IgD-negative memory B cell (primary cell): Measurements from ENCODE around the gene RGS11. TPM values are rescaled to one million over a fixed set of nuclear protein-coding genes. Genes with fewer than 3 reads are reported as not detected.
"Not testable (repeated sequence)": the region's sequence is repeated elsewhere in the genome, so short reads cannot be mapped to it uniquely, and the experiment has no call there.

Source experiments
- H3K27ac Mint-ChIP-seq, 3 donors: one replicate each; pipeline ENCODE4 v1.8.0; 2020 to 2022; ENCODE audit warnings: mild to moderate bottlenecking in 3 of 3, mixed read lengths in 3 of 3, moderate library complexity in 1 of 3
- H3K27me3 Mint-ChIP-seq: one replicate; pipeline ENCODE4 v1.8.0; 2021; ENCODE audit warnings: mixed read lengths
- H3K36me3 Mint-ChIP-seq: one replicate; pipeline ENCODE4 v1.8.0; 2020; ENCODE audit warnings: mild to moderate bottlenecking, mixed read lengths
- H3K4me1 Mint-ChIP-seq, 3 donors: one replicate each; pipeline ENCODE4 v1.8.0; 2020 to 2022; ENCODE audit warnings: mixed read lengths in 3 of 3, mild to moderate bottlenecking in 1 of 3
- H3K4me3 Mint-ChIP-seq, 4 donors: one replicate each; pipeline ENCODE4 v1.8.0; 2020 to 2022; ENCODE audit warnings: mild to moderate bottlenecking in 4 of 4, mixed read lengths in 4 of 4, moderate library complexity in 3 of 4
- H3K9me3 Mint-ChIP-seq, 3 donors: one replicate each; pipeline ENCODE4 v1.8.0; 2020 to 2021; ENCODE audit warnings: mixed read lengths in 3 of 3, mild to moderate bottlenecking in 1 of 3
- polyA plus RNA-seq: library from polyadenylated mRNA; unstranded; fragments of 300-500 nt; fragmentation: Illumina TruSeq; gene quantifications from one replicate; pipeline ENCODE4 v1.2.3, GENCODE V29; 2021

The RGS11 gene
- polyA plus RNA-seq, 1 donor from 2014 or later = not detected

DNA sequence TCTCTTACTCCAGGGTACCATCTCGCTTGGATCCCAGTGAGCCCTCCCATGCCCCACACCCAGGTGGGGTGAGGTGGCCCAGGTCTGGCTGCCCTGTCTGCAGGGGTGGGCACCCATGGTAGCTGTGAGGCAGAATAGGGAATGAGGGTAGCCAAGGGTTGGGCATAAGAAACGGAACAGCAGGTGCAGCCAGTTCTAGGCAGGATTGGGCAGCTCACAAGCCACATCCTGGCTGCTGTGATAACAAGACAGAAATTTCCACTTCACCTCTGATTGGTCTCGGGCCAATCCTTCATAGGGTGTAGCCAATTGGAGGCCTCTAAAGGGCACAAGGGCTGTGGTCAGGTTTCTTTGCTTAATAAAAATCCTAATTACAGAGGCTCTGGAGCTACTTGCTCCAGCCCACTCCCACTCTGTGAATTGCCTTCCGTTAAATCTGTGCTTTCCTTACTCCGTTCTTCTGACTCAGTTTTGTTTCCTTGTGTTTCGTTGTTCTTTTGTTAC lies 3.2 kb upstream of the RGS11 start:
- no peaks in the 10 kb centered on the region for H3K36me3 Mint-ChIP-seq
- peaks cover 0 to 3% (median 0%) of the 10 kb centered on the region in 3 donors for H3K4me1 Mint-ChIP-seq
- no peak overlapping the region for H3K27ac Mint-ChIP-seq
- peaks cover 34% of the 10 kb centered on the region for H3K27me3 Mint-ChIP-seq
- no peak overlapping the region for H3K4me3 Mint-ChIP-seq
- H3K9me3 Mint-ChIP-seq = no peaks in the 10 kb centered on the region

GRCh38 chr16:276426-277077 lies 808 bp upstream of the RGS11 start:
- Mint-ChIP-seq H3K4me1 (peaks cover 0 to 3% (median 0%) of the 10 kb centered on the region in 3 donors), H3K4me3 (peak overlapping the region in 3 of 4 donors; percentile 58 to 82 (median 76)), H3K9me3 (no peaks in the 10 kb centered on the region), H3K27ac (peak overlapping the region in 1 of 3 donors; percentile 74), H3K36me3 (no peaks in the 10 kb centered on the region), H3K27me3 (peaks cover 32% of the 10 kb centered on the region)

DNA sequence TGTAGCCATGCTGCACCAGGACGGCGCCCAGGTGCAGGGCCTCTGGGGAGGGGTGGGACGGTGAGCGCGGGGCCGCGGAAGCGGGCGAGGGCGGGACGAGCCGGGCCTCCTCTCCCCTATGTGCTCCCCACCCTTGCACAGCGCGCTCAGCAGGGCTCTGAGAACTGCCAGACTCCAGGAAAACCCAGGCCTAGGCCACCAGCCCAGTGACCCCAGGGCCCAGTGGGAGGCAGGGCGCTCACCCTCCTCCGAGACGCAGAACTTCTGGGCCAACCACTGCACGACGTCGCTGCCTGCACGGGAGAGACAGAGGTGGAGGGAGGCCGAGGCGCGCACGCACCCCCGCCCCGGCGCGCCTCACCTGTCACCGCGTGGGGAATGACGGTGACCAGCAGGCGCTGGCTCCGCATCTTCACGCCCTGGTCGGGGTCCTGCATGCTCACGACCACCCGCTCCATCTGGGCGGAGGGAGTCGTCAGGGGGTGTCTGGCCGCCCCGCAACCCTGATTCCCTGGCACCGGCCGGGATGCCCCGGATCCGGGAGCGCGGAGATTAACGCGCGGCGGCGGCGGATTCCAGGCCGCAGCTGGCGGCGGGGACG lies 603 bp downstream of the RGS11 start:
- no peaks in the 10 kb centered on the region for H3K9me3 Mint-ChIP-seq
- peaks cover 0 to 3% (median 0%) of the 10 kb centered on the region in 3 donors for H3K4me1 Mint-ChIP-seq
- no peak overlapping the region for H3K27ac Mint-ChIP-seq
- H3K36me3 Mint-ChIP-seq = no peaks in the 10 kb centered on the region
- peak overlapping the region in 3 of 4 donors; percentile 59 to 78 (median 72) for H3K4me3 Mint-ChIP-seq
- H3K27me3 Mint-ChIP-seq = peaks cover 30% of the 10 kb centered on the region

GRCh38 chr16:273547-274421 lies 2.0 kb downstream of the RGS11 start:
- Mint-ChIP-seq H3K27ac (no peak overlapping the region), H3K36me3 (no peaks in the 10 kb centered on the region), H3K4me1 (peaks cover 0 to 1% (median 0%) of the 10 kb centered on the region in 3 donors)

GRCh38 chr16:272633-273546 lies 2.9 kb downstream of the RGS11 start:
- no peak overlapping the region for H3K27ac Mint-ChIP-seq
- no peak overlapping the region for H3K4me3 Mint-ChIP-seq
- H3K9me3 Mint-ChIP-seq = no peaks in the 10 kb centered on the region
- H3K36me3 Mint-ChIP-seq = no peaks in the 10 kb centered on the region
- peaks cover 21% of the 10 kb centered on the region for H3K27me3 Mint-ChIP-seq
- H3K4me1 Mint-ChIP-seq = peaks cover 0 to 1% (median 0%) of the 10 kb centered on the region in 3 donors

More at GRCh38 chr16:273547-274421, 2.0 kb downstream of the RGS11 start:
- H3K9me3 Mint-ChIP-seq = no peaks in the 10 kb centered on the region
- H3K4me3 Mint-ChIP-seq = peak overlapping the region in 1 of 4 donors; percentile 23
- peaks cover 25% of the 10 kb centered on the region for H3K27me3 Mint-ChIP-seq

DNA sequence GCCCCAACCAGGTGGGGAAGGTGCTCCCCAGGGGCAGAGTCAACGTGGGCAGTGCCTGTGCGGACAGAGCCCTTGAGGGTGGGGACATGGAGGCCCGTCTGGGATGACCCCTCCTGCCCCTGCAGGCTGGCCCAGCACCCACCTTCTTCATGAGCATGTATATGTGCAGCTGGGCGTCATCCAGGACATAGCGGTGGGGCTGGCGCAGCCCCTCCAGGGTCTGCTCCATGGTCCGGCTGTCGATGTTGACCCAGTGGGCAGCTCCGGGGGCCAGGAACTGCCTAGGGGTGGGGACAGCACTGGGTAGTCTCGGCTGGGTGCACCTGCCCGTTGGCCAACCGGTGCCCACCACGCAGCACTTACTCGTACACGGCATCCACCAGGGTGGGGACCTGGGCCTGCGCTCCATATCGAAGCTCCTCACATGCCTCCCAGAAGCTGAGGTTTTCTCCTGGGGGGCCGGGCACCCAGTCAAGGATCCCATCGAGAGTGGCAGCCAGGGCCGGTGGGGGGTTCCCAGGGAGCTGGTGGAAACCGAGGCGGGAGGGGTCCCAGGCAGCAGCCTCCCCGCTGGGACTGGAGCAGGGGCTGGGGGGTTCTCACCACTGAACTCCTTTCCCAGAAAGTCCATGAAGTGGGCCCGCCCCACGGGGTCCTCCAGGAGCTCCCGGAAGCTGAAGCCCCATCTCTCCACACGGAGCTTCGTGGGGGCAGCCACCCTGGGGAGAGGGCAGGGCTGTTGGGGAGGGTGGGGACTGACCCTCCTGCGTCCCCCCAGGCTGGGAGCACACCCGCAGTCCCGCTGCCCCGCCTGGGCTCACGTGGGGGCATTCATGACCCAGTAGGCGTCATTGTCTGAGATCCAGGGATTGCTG lies 5.1 kb downstream of the RGS11 start:
- Mint-ChIP-seq H3K27me3 (peaks cover 10% of the 10 kb centered on the region), H3K4me1 (peaks cover 0 to 3% (median 0%) of the 10 kb centered on the region in 3 donors), H3K4me3 (no peak overlapping the region), H3K36me3 (no peaks in the 10 kb centered on the region), H3K27ac (no peak overlapping the region), H3K9me3 (no peaks in the 10 kb centered on the region)

DNA sequence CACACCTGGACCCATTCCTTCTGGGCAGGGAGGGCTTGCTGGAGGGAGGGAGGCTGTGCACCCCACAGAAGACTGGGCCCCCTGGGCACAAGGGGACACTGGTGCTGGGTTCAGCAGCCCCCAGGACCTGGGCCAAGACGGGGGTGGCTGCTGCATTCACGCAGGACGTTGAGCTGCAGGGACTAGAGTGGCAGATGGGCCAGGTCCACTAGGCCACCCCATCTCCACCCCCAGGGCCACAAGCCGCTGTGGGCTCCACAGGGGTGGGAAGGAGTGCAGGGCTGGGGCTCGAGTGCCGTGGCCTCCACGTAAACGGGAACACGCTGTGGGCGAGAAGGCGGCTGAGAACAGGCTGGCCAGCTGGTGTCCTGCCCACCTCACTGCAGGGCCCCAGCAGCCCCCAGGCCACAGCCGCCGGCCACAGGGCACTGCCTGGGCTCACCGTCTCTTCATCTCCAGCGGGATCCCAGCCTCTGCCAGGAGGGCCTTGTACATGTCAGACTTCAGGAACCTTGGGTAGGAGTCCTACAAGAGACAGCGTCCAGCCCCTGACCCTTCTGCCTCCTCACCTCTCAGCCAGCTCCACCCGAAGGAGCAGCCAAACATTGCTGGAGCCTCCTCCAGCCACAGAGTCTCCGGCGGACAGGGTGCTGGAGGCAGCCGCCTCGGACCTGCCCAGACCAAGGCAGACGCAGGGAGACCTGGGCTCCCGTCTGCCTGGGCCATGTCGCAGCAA lies 6.5 kb downstream of the RGS11 start:
- H3K27me3 Mint-ChIP-seq = peaks cover 6% of the 10 kb centered on the region
- H3K4me3 Mint-ChIP-seq = no peak overlapping the region
- peaks cover 0 to 3% (median 0%) of the 10 kb centered on the region in 3 donors for H3K4me1 Mint-ChIP-seq
- H3K27ac Mint-ChIP-seq = no peak overlapping the region
- H3K36me3 Mint-ChIP-seq = no peaks in the 10 kb centered on the region
- no peaks in the 10 kb centered on the region for H3K9me3 Mint-ChIP-seq

- peaks cover 2% of the 10 kb centered on the region for H3K27me3 Mint-ChIP-seq
- no peak overlapping the region for H3K4me3 Mint-ChIP-seq
- H3K36me3 Mint-ChIP-seq = no peaks in the 10 kb centered on the region
- peaks cover 0 to 3% (median 0%) of the 10 kb centered on the region in 3 donors for H3K4me1 Mint-ChIP-seq
- no peaks in the 10 kb centered on the region for H3K9me3 Mint-ChIP-seq
- no peak overlapping the region for H3K27ac Mint-ChIP-seq
These were observed 7.3 kb downstream of the RGS11 start for GRCh38 chr16:268141-269053.

GRCh38 chr16:267562-267961 lies 8.2 kb downstream of the RGS11 start:
- H3K27me3 Mint-ChIP-seq, H3K4me1 Mint-ChIP-seq, H3K4me3 Mint-ChIP-seq, H3K36me3 Mint-ChIP-seq, H3K27ac Mint-ChIP-seq, H3K9me3 Mint-ChIP-seq: not testable (repeated sequence)

DNA sequence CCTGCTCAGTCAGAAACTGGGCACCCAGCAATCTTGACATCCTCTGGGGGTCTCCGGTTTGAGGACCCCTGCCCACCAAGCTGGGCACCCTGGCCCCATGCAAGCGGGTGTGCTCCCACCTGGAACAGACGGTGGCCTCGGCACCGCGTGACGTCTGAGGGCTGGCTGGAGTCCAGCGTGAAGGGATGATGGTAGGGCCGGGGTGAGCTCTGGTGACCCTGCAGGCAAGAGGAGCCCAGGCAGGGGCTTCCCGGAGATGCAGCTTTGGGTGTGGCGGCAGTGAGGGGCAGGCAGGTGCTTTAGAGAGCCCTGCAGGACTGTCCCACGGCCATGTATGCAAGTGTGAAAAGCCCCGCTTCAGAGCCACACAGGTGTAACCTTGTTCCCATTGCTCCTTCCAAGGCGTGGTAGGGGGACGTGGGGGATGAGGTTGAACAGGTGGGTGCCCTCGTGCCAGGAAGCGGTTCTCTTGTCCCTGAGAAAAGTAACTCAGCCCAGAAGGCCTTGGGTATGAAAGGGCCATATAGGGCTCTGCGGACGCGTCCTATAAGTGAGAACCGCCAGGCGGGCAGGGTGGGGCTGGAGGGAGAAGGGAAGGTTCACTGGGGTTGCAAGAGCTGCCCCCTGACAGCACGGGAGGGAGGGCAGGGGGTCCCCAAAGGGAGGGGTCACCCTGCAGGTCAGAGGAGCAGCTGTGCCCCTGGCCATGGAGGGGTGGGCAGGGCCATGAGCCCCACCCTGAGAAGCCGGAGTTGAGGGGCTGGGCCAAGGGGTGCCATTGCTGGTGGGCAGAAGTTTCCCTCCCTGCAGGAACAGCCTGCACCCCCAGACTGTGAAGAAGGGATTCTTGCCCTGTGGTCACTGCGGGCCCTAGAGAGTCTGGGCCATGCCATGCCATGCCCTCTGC lies 9.2 kb downstream of the RGS11 start:
- peaks cover 0 to 3% (median 0%) of the 10 kb centered on the region in 3 donors for H3K4me1 Mint-ChIP-seq
- H3K4me3 Mint-ChIP-seq = no peak overlapping the region
- H3K27ac Mint-ChIP-seq = no peak overlapping the region
- no peaks in the 10 kb centered on the region for H3K9me3 Mint-ChIP-seq
- H3K27me3 Mint-ChIP-seq = no peaks in the 10 kb centered on the region
- no peaks in the 10 kb centered on the region for H3K36me3 Mint-ChIP-seq

- Mint-ChIP-seq H3K27me3 (no peaks in the 10 kb centered on the region), H3K36me3 (no peaks in the 10 kb centered on the region), H3K4me1 (peaks cover 0 to 3% (median 0%) of the 10 kb centered on the region in 3 donors), H3K4me3 (no peak overlapping the region), H3K27ac (no peak overlapping the region), H3K9me3 (no peaks in the 10 kb centered on the region)
These were observed 10.0 kb downstream of the RGS11 start for GRCh38 chr16:265711-266110.
